Fibroblast of the aortic adventitia (primary cell): ENCODE results near the gene COX17. TPM values are rescaled to one million over a fixed set of nuclear protein-coding genes. Genes with fewer than 3 reads are reported as not detected.
A peak's percentile ranks its signal among the peaks of the same experiment; 100 is the strongest.

Experiments
- DNase-seq: peaks from one replicate; pipeline ENCODE4 v3.0.0-alpha.2; 2010; ENCODE audit warnings: low read depth
- H3K4me3 ChIP-seq: 2 replicates; pipeline ENCODE4 v1.5.1; 2011; ENCODE audit warnings: low read depth, mild to moderate bottlenecking, control low read depth, low read length, moderate library complexity
- CTCF ChIP-seq: IDR thresholded peaks from 2 replicates; pipeline ENCODE4 v1.5.1; 2011; ENCODE audit warnings: mild to moderate bottlenecking, low read length, control low read depth, inconsistent platforms; ENCODE audit not compliant: insufficient read depth
- total RNA-seq: library from RNA; depleted of rRNA; stranded (reverse); fragments of >200 nt; gene quantifications from 2 replicates; pipeline ENCODE4 v1.2.3, GENCODE V29; 2012; ENCODE audit warnings: low replicate concordance

Gene COX17
- total RNA-seq, 1 donor: 17.0 TPM

DNA sequence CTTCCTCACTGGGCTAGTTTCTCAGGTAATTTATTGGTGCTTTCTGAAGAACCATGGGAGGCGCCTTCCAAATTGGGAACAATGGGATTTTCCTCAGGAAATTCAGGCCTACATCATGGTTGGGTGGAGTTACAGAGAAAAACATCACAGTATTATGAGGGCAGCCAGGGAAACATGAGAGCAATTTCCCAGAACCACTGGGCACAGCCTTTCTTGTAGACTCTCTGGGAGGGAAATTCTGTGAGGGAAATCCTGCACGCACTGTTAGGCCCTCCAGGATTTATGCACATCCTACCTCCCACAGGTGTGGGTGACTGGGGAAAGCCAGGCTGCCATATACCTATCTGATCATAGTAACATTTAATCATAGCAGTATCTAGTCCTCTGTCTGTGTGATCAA, 30.0 kb downstream of the COX17 start:
- no peak overlapping the region for H3K4me3 ChIP-seq
- TF ChIP-seq CTCF: no peak
- peak; percentile 91 for DNase-seq

GRCh38 chr3:119645813-119646212, 31.4 kb downstream of the COX17 start:
- no peak for TF ChIP-seq CTCF
- no peak for DNase-seq
- no peak overlapping the region for H3K4me3 ChIP-seq

GRCh38 chr3:119644481-119644880, 32.7 kb downstream of the COX17 start:
- H3K4me3 ChIP-seq: no peak overlapping the region
- TF ChIP-seq CTCF: no peak
- DNase-seq: no peak

- TF ChIP-seq CTCF: no peak
- peak; percentile 86 for DNase-seq
- H3K4me3 ChIP-seq: no peak overlapping the region
Observed at GRCh38 chr3:119643528-119643927, 33.7 kb downstream of the COX17 start.

DNA sequence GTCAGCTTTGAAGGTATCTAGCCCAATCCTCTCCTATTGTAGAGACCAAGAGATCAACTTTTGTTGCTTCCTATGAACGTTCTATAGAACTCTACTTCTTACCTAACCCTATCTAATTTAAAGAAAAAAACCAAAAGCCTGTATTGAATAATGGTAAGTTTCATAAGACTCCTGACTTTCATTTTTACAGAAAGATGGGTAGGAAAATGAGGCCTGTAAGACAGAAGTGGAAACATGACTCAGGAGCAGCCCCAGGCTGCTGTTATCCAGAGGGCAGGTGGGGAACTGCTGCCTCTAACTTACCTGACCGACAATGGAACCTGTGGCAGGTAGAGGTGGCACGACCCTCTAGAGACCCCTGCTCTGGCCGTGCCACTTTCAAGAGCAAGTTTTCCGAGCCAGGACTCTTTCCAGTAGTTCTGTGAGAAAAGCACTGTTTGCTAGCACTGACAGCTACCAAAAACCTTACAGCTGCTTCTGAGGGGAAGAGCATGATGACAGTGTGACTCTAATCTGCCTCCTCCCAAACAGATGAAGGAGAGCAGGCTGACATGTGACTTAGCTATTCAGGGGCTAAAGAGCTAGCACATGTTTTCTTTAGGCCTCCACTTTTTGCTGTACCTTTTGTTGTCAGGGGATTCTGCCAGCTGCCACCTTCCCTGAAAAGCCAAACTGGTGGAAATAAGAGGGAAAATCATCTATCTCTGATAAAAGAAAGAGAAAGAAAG, 34.3 kb downstream of the COX17 start:
- no peak overlapping the region for H3K4me3 ChIP-seq
- DNase-seq: peak; percentile 58
- no peak for TF ChIP-seq CTCF

GRCh38 chr3:119641416-119641815, 35.8 kb downstream of the COX17 start:
- TF ChIP-seq CTCF: no peak
- DNase-seq: no peak
- no peak overlapping the region for H3K4me3 ChIP-seq
